Measurements from ENCODE around the gene SHANK2. TPM values are rescaled to one million over a fixed set of nuclear protein-coding genes. Genes with fewer than 3 reads are reported as not detected.
A peak's percentile ranks its signal among the peaks of the same experiment; 100 is the strongest.
"Not testable (repeated sequence)": the region's sequence is repeated elsewhere in the genome, so short reads cannot be mapped to it uniquely, and the experiment has no call there.

Gene SHANK2
- total RNA-seq, 1 donor from 2014 or later, result 2.5 TPM

GRCh38 chr11:71242391-71242790 is 10.0 kb downstream of the SHANK2 start:
- no peak for ATAC-seq

- no peak for ATAC-seq
These were observed 10.6 kb downstream of the SHANK2 start for GRCh38 chr11:71241721-71242259.

- peak; percentile 59 for ATAC-seq
These were observed 11.3 kb downstream of the SHANK2 start for GRCh38 chr11:71240865-71241691.

DNA sequence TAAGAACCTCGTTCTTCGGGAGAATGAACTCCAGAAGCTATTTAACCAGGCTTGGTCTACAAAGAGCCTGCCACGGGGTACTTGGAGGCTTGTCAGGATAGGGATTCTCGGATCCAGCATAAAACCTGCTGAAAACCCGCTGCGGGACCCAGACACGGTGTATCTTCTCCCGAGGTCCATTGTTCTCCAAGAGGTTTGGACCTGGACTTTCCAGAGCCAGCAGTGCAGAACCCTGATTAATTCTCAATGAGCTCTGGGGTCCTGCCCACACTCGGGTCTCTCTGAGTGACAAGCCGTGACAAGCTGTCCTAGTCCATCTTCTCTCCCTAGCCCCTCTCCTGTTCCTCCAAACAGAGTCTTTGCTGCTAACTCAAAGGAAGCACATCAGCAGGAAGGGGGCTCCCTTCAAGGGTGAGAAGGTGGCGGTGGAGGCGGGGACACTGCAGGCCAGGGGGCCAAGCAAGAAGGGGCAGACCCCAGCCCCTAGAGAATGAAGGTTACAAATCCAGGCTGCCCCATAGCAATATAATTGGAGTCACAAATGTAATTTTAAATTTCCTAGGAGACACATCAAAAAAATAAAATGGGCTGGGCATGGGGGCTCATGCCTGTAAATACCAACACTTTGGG is 12.2 kb downstream of the SHANK2 start:
- ATAC-seq, result no peak

- ATAC-seq, result no peak
These were observed 12.8 kb downstream of the SHANK2 start for GRCh38 chr11:71239581-71239980.

- ATAC-seq, result no peak
These were observed 13.4 kb downstream of the SHANK2 start for GRCh38 chr11:71238941-71239340.

DNA sequence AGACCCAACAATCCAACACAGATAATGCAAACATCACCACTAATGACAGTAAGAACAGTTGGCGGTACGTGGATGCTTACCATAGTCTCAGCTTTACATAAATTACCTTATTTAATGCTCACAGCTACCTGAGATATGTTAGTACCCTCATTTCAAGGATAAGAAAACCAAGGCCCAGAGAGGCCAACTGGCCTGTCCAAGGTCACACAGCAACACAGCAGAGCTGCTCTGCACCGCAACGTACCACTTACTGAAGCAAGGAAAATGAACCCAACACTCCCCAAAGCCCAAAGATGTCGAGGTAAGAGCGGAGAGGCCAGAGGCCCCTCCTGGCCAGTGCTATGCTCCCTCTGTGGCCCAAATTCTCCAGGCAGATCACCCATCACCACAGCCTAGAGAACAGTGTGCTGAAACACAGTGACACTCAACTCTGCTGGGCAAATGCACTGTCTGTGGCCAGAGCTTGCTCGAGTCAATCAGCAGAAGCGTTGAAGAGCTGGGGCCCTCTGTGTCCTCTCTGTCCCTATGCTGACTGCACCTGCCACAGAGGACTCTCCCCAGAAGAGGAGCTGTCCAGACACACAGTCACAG is 14.0 kb downstream of the SHANK2 start:
- no peak for ATAC-seq

DNA sequence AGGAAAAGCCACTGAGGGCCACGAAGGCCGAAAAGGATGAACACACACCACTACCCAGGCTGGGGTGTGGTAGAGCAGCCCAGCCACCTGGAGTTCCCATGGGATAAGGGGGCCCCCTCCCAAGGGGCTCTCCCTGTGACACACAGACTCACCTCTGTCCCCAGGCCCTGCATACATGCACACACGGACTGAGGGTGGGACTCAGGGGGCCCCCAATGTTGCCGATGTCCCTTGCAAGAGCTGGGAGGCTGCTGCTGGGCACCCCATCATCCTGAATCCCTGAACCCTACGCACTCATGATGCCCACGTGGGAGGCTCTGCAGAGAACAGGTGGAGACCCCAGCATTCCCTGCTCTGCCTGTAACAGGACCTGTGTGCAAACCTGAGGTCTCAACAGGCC is 14.5 kb downstream of the SHANK2 start:
- no peak for ATAC-seq

- ATAC-seq, result no peak
These were observed 15.4 kb downstream of the SHANK2 start for GRCh38 chr11:71236836-71237475.

DNA sequence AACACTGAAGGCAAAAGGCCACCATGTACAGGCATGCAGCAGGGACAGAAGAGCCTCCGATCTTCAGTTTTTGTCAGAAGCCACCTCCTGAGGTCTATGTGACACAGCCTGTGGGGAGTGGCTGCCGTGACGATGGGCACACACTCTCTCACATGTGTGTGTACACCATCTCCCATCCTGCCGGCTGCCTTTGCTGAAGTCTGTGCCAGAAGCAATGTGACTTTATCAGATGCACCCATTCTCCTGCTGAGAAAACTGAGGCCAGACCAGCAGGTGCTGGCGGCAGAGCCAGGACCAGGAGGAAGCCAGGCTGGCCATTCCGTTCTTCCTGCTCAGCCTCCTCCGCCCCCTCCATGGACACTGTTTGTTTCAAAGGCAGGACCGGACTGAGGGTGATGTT is 16.7 kb downstream of the SHANK2 start:
- no peak for ATAC-seq

- ATAC-seq, result not testable (repeated sequence)
These were observed 18.2 kb downstream of the SHANK2 start for GRCh38 chr11:71233896-71234852.

GRCh38 chr11:71232364-71232763 is 20.0 kb downstream of the SHANK2 start:
- no peak for ATAC-seq

GRCh38 chr11:71228961-71229360 is 23.4 kb downstream of the SHANK2 start:
- no peak for ATAC-seq

DNA sequence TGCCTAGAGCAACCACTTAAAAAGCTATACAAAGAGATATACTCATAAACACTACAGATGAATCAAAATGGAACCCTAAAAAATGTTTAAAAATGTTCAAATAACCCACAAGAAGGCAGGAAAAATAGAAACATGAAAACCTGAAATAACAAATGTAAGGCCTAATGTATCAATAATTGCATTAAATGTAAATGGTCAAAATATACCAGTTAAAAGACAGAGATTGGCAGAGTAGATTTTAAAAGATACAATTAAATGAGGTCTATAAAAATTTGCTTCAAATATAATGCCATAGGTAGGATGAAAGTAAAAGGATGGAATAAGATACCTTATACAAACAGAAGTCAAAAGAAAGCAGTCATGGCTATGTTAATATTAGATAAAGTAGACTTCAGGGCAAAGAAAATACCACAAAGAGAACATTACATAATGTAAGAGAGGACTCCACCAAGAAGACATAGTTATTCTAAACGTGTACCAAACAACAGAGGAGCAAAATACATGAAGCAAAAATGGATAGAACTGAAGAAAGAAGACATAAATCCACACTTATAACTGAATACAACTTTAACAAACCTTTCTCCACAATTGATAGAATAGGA is 25.2 kb downstream of the SHANK2 start:
- no peak for ATAC-seq

DNA sequence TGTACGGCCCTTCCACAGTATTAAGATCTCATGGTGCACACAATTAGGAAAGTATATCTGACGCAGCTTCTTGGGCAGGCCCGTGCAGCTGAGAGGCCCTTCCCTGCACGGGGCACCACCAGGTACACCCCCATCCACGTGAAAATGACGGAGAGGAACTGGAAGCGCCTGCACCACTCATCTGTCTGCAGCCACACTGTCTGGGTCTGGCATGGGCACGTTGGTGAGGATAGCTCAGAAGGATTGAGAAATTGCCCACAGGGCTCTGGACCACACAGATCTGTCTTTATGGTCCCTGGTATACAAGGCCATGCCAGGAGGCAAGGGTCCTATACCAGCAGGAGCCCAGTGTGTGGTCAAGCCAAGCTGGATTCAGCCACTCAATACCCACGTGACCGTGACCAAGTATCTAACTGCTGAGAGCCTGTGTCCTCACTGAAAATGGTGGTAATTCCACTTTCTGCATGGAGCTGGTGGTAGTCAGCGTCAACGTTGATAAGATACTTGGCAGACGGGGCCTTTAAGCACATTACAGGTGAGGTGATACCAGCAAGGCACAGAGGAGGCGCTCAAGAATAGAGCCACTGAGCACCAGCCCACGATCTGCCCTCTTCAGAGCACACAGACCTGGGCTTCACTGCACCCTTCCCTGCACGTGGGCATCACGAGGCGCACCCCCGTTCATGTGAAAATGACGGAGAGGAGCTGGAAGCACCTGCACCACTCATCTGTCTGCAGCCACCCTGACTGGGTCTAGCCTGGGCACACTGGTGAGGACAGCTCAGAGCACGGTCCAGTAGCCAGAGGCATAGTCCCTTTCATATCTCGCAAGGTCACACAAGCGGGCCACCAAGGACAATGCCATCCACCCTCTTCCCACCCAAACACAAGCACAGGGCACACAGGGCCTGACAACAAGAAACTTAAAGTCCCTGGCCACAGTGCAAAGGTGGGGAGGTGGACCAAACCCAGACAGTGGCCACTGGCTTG is 28.4 kb downstream of the SHANK2 start:
- ATAC-seq, result no peak

- ATAC-seq, result no peak
These were observed 29.3 kb downstream of the SHANK2 start for GRCh38 chr11:71223081-71223405.

GRCh38 chr11:71222318-71223080 is 29.9 kb downstream of the SHANK2 start:
- no peak for ATAC-seq

DNA sequence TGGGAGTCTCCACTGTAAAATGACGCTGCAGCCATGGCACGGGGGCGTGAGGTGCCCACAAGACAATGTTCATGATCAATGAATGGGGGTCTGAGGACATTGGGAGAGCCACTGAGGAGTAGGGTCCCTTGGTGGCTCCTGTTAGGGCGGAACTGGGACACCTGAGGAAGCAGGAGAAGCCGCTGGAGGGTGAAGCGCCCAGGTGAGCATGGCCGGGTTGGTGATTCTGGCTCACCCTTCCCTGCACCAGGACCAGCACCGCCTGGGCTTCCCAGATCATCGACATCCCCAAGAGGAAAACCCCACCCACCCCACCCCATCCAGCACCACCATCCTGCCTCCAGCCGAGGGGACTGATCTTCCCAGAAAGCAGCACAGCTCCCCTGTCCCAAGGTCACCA is 30.6 kb downstream of the SHANK2 start:
- ATAC-seq, result no peak

DNA sequence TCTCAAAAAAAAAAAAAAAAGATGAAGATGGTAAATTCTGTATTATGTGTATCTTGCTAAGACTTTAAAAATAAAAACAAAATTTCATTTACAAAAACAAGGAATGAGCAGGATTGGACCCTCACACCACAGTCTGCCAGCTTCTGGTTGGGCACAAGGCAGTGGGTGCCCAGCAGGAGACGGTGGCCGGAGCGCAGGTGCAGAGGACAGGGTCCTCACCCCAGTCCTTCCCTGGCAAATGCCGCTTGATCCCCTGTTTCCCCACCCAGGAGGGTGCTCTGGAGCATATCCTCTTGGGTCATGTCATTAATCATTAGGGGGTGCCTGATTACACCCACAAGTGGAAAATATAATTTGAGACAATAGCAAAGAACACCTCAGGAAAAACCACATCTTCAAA is 31.2 kb downstream of the SHANK2 start:
- no peak for ATAC-seq

Data from esophagus mucosa (tissue), 1 donor.